NCI-H82 treated with DMSO at 0.1 percent for 48 hours (cell line): Measurements from ENCODE around the gene KRT222.

Experiments
- DNase-seq: peaks from one replicate; lab custom pipeline; 2025; ENCODE audit not compliant: unreplicated experiment; lab: John Stamatoyannopoulos, UW

KRT222 gene

GRCh38 chr17:40615841-40616476, 49.0 kb downstream of the KRT222 start:
- DNase-seq = no peak

GRCh38 chr17:40615068-40615840, 49.7 kb downstream of the KRT222 start:
- no peak for DNase-seq

GRCh38 chr17:40614431-40615067, 50.4 kb downstream of the KRT222 start:
- DNase-seq = no peak

- DNase-seq = no peak
Measured at GRCh38 chr17:40613467-40614154, 51.4 kb downstream of the KRT222 start.

GRCh38 chr17:40612599-40613244, 52.3 kb downstream of the KRT222 start:
- no peak for DNase-seq

GRCh38 chr17:40611840-40612474, 53.0 kb downstream of the KRT222 start:
- DNase-seq = no peak

- DNase-seq = no peak
Measured at GRCh38 chr17:40610359-40610758, 54.6 kb downstream of the KRT222 start.

- DNase-seq = no peak
Measured at GRCh38 chr17:40608061-40608581, 56.9 kb downstream of the KRT222 start.

GRCh38 chr17:40607641-40608040, 57.3 kb downstream of the KRT222 start:
- no peak for DNase-seq

- DNase-seq = no peak
Measured at GRCh38 chr17:40606548-40607353, 58.2 kb downstream of the KRT222 start.

GRCh38 chr17:40605306-40605705, 59.7 kb downstream of the KRT222 start:
- DNase-seq = no peak
